Measurements from ENCODE around the gene RPL27. TPM values are rescaled to one million over a fixed set of nuclear protein-coding genes. Genes with fewer than 3 reads are reported as not detected.

The RPL27 gene
- total RNA-seq, result 928 and 1,618 TPM in 2 replicates

GRCh38 chr17:42997984-42998938 lies at the start of gene RPL27:
Gene RPL27, plus strand, starts transcription at chr17:42998419. Its CDS starts 332 bp downstream, at chr17:42998751.

DNA sequence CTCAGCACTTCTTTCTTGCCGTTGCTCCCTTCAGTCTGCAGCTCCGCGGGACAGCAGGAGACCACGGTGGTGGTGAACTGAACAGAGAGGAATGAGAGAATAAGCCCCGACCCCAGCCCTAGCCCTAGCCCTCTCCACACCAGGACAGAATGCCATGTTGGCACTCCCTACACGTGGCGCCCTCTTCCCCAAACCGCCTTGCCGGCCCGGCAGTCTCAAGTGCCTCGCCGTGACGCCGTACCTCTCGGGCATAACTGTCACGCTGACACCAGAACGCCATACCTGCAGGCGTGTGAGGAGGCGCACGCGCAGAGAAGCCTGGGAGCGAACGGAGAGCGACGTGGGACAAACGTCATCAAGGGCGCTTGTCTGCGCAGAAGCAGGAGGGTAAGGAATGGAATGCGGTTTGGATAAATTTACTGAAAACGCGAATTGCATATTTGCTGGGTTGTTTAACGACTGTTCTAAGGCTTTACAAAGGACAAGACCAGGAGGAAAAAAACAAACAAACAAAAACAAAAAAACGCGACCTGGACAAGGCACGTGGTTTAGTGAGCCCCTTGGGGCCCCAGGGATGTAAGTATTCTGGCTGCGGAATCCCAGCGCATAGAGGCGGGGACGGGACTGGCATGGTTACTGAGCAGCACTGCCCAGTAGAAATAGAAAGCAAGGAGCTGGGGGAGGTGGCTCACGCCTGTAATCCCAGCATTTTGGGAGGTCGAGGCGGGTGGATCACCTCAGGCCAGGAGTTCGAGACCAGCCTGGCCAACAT lies 33.9 kb upstream of the RPL27 start, which contains the start of gene AARSD1:
AARSD1 (minus strand) TSS at position 294 of the 772 bp plus-strand sequence; CDS start at position 280, 14 bp downstream.

GRCh38 chr17:42979511-42980273 lies 18.5 kb upstream of the RPL27 start, which contains the start of gene PTGES3L:
Gene PTGES3L, minus strand, starts transcription at chr17:42980080. Its CDS starts 27 bp downstream, at chr17:42980053.

DNA sequence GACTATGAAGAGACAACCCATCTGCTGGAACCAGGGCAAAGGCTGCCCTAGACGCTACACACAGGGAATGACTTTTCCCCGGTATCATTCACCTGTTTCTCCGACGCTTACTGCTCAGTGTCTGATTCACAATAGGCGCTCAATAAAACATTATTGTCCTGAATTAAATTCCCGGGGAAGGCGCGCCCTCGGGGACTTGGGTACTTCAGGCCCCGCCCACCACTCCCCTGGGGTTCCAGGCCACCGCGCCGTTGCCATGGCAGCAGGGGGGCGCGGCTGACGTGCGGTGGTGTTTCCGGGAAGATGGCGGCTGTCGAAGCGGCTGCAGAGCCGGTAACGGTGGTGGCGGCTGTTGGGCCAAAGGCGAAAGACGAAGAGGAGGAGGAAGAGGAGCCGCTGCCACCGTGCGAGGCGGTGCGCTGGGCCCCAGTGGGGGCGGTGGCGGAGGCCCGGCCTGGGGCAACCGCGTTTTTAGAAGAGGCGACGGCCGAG lies 17.9 kb upstream of the RPL27 start, which contains the start of gene RUNDC1:
RUNDC1 (plus strand) TSS at position 292 of the 492 bp plus-strand sequence; CDS start at position 304, 12 bp downstream.

DNA sequence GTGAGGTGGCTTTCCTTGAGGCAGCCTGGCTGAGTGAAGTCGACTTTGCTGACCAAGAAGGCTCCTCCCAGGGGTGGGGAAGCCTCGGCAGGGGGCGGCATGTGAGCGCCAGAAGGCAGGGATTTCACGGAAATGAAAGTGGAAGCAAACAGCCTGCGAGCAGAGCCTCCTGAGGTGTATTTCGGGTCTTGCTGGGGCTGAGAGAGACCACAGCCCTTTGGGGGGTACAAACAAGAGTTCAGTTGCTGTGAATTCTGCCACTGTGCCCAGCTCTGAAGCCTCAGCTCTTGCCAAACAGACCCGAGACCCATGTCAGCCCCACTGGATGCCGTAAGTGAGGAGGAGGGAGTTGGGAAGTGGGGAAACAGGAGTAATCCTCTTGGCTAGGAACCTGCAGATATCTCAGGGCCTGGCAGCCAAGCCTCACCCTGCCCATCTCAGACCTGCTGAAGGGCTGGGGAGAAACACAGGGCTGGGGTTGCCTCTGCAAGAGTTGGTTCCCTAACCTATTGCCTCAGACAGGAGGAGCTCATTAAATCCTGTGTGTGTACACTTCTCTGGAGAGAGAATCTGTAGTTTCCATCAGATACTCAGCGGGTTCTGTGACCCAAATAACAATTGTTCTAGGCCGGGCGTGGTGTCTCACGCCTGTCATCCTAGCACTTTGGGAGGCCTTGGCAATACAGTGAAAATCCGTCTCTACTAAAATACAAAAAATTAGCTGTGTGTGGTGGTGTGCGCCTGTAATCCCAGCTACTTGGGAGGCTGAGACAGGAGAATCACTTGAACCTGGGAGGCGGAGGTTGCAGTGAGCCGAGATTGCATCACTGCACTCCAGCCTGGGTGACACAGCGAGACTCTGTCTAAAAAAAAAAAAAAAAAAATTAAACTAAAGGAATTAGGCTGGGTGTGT lies 8.7 kb downstream of the RPL27 start, which contains the start of gene IFI35:
IFI35 (plus strand) TSS at position 146 of the 913 bp plus-strand sequence; CDS start at position 310, 164 bp downstream.

DNA sequence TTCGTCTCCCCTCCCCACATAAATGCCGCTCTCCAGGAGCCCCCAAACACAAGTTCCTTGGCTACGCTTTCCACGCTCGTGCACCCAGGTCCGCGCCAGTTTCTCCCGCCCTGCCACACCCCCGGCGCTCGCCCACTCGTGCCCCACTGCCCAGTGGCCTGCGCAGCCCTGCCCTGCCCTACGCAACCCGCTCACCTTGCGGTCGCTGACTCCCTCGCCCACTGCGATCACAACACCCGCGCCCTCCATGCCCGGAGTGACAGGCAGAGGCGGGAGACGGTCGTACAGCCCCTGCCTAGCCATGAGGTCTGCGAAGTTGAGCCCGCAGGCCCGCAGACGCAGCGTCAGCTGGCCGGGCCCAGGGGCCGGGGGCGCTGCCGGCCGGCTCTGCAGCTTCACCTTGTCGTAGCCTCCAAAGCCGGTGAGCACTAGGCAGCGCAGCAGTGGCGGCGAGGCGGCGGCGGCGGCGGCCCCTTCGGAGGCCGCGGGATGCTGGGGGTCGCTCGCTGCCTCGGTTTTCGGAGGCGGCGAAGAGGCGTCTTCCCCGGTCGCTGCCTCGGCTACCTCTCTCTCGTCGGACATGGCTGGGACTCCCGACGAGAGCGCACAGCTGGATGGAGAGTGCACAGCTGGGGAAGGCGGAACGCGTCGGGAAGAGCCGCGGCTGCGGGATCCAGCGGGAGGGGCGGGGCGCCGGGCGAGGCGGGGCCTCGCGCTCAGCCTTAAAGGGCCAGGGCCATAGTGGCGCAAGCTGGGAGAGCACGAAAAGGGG lies 23.7 kb downstream of the RPL27 start, which contains the start of gene VAT1:
VAT1 (minus strand) TSS at position 645 of the 772 bp plus-strand sequence; CDS start at position 582, 63 bp downstream.

GRCh38 chr17:43024407-43025289 lies 26.4 kb downstream of the RPL27 start, which contains the start of gene RND2:
Gene RND2, plus strand, starts transcription at chr17:43025231. Its CDS starts 117 bp downstream, at chr17:43025348.

Other genes starting within 250 kb of the RPL27 start
- gene RAMP2, start 237.2 kb upstream of the RPL27 start, total RNA-seq, result 1.9 and 5.2 TPM in 2 replicates
- gene VPS25, start 225.0 kb upstream of the RPL27 start, total RNA-seq, result 61.4 and 62.2 TPM in 2 replicates
- gene WNK4, start 217.8 kb upstream of the RPL27 start, total RNA-seq, result 0.32 and 0.76 TPM in 2 replicates
- 88.4 and 101 TPM in 2 replicates for gene COA3, start 199.7 kb upstream of the RPL27 start, total RNA-seq
- gene CNTD1, start 199.6 kb upstream of the RPL27 start, total RNA-seq, result 0.32 TPM in 1 of 2 replicates, not detected in the other
- 127 and 198 TPM in 2 replicates for gene BECN1, start 174.1 kb upstream of the RPL27 start, total RNA-seq
- 91.3 and 127 TPM in 2 replicates for gene PSME3, start 165.0 kb upstream of the RPL27 start, total RNA-seq
- gene AOC2, start 153.8 kb upstream of the RPL27 start, total RNA-seq, result 0.32 and 0.46 TPM in 2 replicates
- gene AOC3, start 147.2 kb upstream of the RPL27 start, total RNA-seq, result under 0.01 and 0.15 TPM in 2 replicates
- not detected in 2 replicates for gene G6PC1, start 97.6 kb upstream of the RPL27 start, total RNA-seq
- 25.7 and 34.2 TPM in 2 replicates for gene AARSD1, start 34.0 kb upstream of the RPL27 start, total RNA-seq
- 0.65 TPM in 1 of 2 replicates, not detected in the other for gene PTGES3L, start 18.3 kb upstream of the RPL27 start, total RNA-seq
- gene RUNDC1, start 17.9 kb upstream of the RPL27 start, total RNA-seq, result 8.8 and 12.6 TPM in 2 replicates
- gene IFI35, start 8.4 kb downstream of the RPL27 start, total RNA-seq, result 15.3 and 91.0 TPM in 2 replicates
- gene VAT1, start 24.0 kb downstream of the RPL27 start, total RNA-seq, result 160 and 194 TPM in 2 replicates
- gene RND2, start 26.8 kb downstream of the RPL27 start, total RNA-seq, result under 0.01 and 0.46 TPM in 2 replicates
- gene BRCA1, start 126.9 kb downstream of the RPL27 start, total RNA-seq, result 14.6 and 26.3 TPM in 2 replicates
- gene NBR1, start 172.8 kb downstream of the RPL27 start, total RNA-seq, result 87.1 and 103 TPM in 2 replicates
- 1.9 and 2.9 TPM in 2 replicates for gene TMEM106A, start 213.5 kb downstream of the RPL27 start, total RNA-seq
- gene CCDC200, start 230.2 kb downstream of the RPL27 start, total RNA-seq, result not detected in 2 replicates
- gene RNU2-1, start 235.6 kb downstream of the RPL27 start, total RNA-seq, result not detected in 2 replicates

Measured in epithelial cell of umbilical artery (primary cell).